Measurements from ENCODE around the gene TEKT3.

The TEKT3 gene

GRCh38 chr17:15380446-15380845, 39.0 kb upstream of the TEKT3 start:
- H3K27ac ChIP-seq (ENCODE audit: extremely low read depth, low read depth, low read length) = no peak overlapping the region
- H3K4me3 ChIP-seq (ENCODE audit: low read depth, low read length) = no peak overlapping the region
- no peaks in the 10 kb centered on the region for H3K9me3 ChIP-seq (ENCODE audit: control insufficient read depth, insufficient read depth, low read depth, low read length)
- H3K4me1 ChIP-seq (ENCODE audit: control insufficient read depth, insufficient read depth, low read length) = no peaks in the 10 kb centered on the region
- ChIA-PET POLR2A (no interaction called here), CTCF (interaction anchor here (2.7 kb wide), 1 partner anchor 122 kb away, joined by 9 read pairs; no protein-coding TSS in a partner anchor)
- no peaks in the 10 kb centered on the region for H3K36me3 ChIP-seq (ENCODE audit: control insufficient read depth in 2 of 2, insufficient read depth in 1 of 2, low read length in 2 of 2)
- TF ChIP-seq EGR2 (tag by site-specific recombination; IDR thresholded peaks at IDR 0.05; ENCODE audit: low read depth) (no peak), GLIS2 (tag by site-specific recombination; IDR thresholded peaks at IDR 0.05) (no peak), ZNF302 (tag by site-specific recombination; IDR thresholded peaks at IDR 0.05; ENCODE audit: low read depth) (no peak), ZBTB21 (tag by site-specific recombination; IDR thresholded peaks at IDR 0.05) (no peak), ZNF449 (tag by site-specific recombination; IDR thresholded peaks at IDR 0.05) (no peak), MZF1 (tag by site-specific recombination; IDR thresholded peaks at IDR 0.05; ENCODE audit: borderline replicate concordance) (no peak), ZNF664 (tag by site-specific recombination; IDR thresholded peaks at IDR 0.05) (no peak), ZNF221 (tag by site-specific recombination; IDR thresholded peaks at IDR 0.05; ENCODE audit: borderline replicate concordance) (no peak), ZBTB7A (tag by site-specific recombination; IDR thresholded peaks at IDR 0.05; ENCODE audit: low read depth) (no peak), ZSCAN4 (tag by site-specific recombination; IDR thresholded peaks at IDR 0.05) (no peak), ZNF404 (tag by site-specific recombination; IDR thresholded peaks at IDR 0.05) (no peak), ZNF473 (tag by site-specific recombination; IDR thresholded peaks at IDR 0.05) (no peak)

- H3K4me1 ChIP-seq (ENCODE audit: control insufficient read depth, insufficient read depth, low read length) = no peaks in the 10 kb centered on the region
- H3K9me3 ChIP-seq (ENCODE audit: control insufficient read depth, insufficient read depth, low read depth, low read length) = no peaks in the 10 kb centered on the region
- CTCF ChIA-PET = interaction anchor here (2.7 kb wide), 1 partner anchor 123 kb away, joined by 9 read pairs; no protein-coding TSS in a partner anchor
Measured at GRCh38 chr17:15379659-15380058, 38.3 kb upstream of the TEKT3 start.

GRCh38 chr17:15378243-15378642, 36.8 kb upstream of the TEKT3 start:
- CTCF ChIA-PET = no interaction called here
- POLR2A ChIA-PET = no interaction called here
- H3K27ac ChIP-seq (ENCODE audit: extremely low read depth, low read depth, low read length) = no peak overlapping the region
- TF ChIP-seq ZNF211 (tag by site-specific recombination; IDR thresholded peaks at IDR 0.05; ENCODE audit: low read depth) (no peak), SP2 (tag by site-specific recombination; IDR thresholded peaks at IDR 0.05) (no peak), ZNF112 (tag by site-specific recombination; IDR thresholded peaks at IDR 0.05) (no peak), ZNF548 (tag by site-specific recombination; IDR thresholded peaks at IDR 0.05) (no peak), ZNF18 (tag by site-specific recombination; IDR thresholded peaks at IDR 0.05) (no peak), ZNF391 (tag by site-specific recombination; IDR thresholded peaks at IDR 0.05; ENCODE audit: borderline replicate concordance, low read depth) (no peak), HOXD13 (CRISPR knock-in tag; IDR thresholded peaks at IDR 0.05; ENCODE audit: borderline replicate concordance) (no peak)
- TF ChIP-seq, protein P1, sequence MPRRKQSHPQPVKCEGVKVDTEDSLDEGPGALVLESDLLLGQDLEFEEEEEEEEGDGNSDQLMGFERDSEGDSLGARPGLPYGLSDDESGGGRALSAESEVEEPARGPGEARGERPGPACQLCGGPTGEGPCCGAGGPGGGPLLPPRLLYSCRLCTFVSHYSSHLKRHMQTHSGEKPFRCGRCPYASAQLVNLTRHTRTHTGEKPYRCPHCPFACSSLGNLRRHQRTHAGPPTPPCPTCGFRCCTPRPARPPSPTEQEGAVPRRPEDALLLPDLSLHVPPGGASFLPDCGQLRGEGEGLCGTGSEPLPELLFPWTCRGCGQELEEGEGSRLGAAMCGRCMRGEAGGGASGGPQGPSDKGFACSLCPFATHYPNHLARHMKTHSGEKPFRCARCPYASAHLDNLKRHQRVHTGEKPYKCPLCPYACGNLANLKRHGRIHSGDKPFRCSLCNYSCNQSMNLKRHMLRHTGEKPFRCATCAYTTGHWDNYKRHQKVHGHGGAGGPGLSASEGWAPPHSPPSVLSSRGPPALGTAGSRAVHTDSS (tag by site-specific recombination; IDR thresholded peaks at IDR 0.05) = no peak
- H3K36me3 ChIP-seq (ENCODE audit: control insufficient read depth in 2 of 2, insufficient read depth in 1 of 2, low read length in 2 of 2) = no peaks in the 10 kb centered on the region
- no peaks in the 10 kb centered on the region for H3K9me3 ChIP-seq (ENCODE audit: control insufficient read depth, insufficient read depth, low read depth, low read length)
- no peak overlapping the region for H3K4me3 ChIP-seq (ENCODE audit: low read depth, low read length)
- no peaks in the 10 kb centered on the region for H3K4me1 ChIP-seq (ENCODE audit: control insufficient read depth, insufficient read depth, low read length)

More at GRCh38 chr17:15379659-15380058, 38.3 kb upstream of the TEKT3 start:
- POLR2A ChIA-PET = no interaction called here
- Histone ChIP-seq H3K27ac (ENCODE audit: extremely low read depth, low read depth, low read length) (no peak overlapping the region), H3K36me3 (ENCODE audit: control insufficient read depth in 2 of 2, insufficient read depth in 1 of 2, low read length in 2 of 2) (no peaks in the 10 kb centered on the region), H3K4me3 (ENCODE audit: low read depth, low read length) (no peak overlapping the region)
- TF ChIP-seq ZBTB1 (tag by site-specific recombination; IDR thresholded peaks at IDR 0.05) = no peak
- TF ChIP-seq, protein P2, sequence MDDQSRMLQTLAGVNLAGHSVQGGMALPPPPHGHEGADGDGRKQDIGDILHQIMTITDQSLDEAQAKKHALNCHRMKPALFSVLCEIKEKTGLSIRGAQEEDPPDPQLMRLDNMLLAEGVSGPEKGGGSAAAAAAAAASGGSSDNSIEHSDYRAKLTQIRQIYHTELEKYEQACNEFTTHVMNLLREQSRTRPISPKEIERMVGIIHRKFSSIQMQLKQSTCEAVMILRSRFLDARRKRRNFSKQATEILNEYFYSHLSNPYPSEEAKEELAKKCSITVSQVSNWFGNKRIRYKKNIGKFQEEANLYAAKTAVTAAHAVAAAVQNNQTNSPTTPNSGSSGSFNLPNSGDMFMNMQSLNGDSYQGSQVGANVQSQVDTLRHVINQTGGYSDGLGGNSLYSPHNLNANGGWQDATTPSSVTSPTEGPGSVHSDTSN (CRISPR knock-in tag; IDR thresholded peaks at IDR 0.05) = no peak
- no peak for TF ChIP-seq OSR2 (tag by site-specific recombination; IDR thresholded peaks at IDR 0.05)
- no peak for TF ChIP-seq ZNF707 (tag by site-specific recombination; IDR thresholded peaks at IDR 0.05)
- TF ChIP-seq ZNF132 (tag by site-specific recombination; IDR thresholded peaks at IDR 0.05; ENCODE audit: borderline replicate concordance) = no peak
- TF ChIP-seq ZNF37A (tag by site-specific recombination; IDR thresholded peaks at IDR 0.05) = no peak
- TF ChIP-seq ZIC2 (tag by site-specific recombination; IDR thresholded peaks at IDR 0.05) = no peak
- TF ChIP-seq ZNF10 (tag by site-specific recombination; IDR thresholded peaks at IDR 0.05) = no peak
